Endothelial cell of umbilical vein (primary cell): ENCODE data around the gene ASF1A.

Source experiments
- EZH2 ChIP-seq: IDR thresholded peaks from 2 replicates; pipeline ENCODE4 v1.6.1; 2012; ENCODE audit warnings: borderline replicate concordance, low read depth, mild to moderate bottlenecking, moderate library complexity, low read length, inconsistent platforms; ENCODE audit not compliant: severe bottlenecking
- JUN ChIP-seq: IDR thresholded peaks from 2 replicates; pipeline ENCODE4 v1.6.1; 2011; ENCODE audit warnings: borderline replicate concordance, low read depth; ENCODE audit not compliant: insufficient read length, insufficient read depth
- MYC ChIP-seq: IDR thresholded peaks from one replicate; pipeline ENCODE4 v1.6.1; 2011; ENCODE audit warnings: mild to moderate bottlenecking, low read depth, low read length
- POLR2A ChIP-seq: IDR thresholded peaks from 2 replicates; pipeline ENCODE4 v1.6.1; 2012; ENCODE audit warnings: low read depth, mild to moderate bottlenecking, control low read depth, low read length
- POLR2AphosphoS5 ChIP-seq: IDR thresholded peaks from 2 replicates; pipeline ENCODE4 v1.6.1; 2012; ENCODE audit warnings: low read depth, mild to moderate bottlenecking, control low read depth, low read length, moderate library complexity; ENCODE audit not compliant: insufficient read depth
- TF ChIP-seq, protein P1 (sequence below), 2 donors: IDR thresholded peaks; 1 replicate in 1 of 2; 2 replicates in 1 of 2; pipeline ENCODE4 v1.5.1; 2011; ENCODE audit warnings: low read length in 2 of 2, mild to moderate bottlenecking in 2 of 2, moderate library complexity in 2 of 2, control low read depth in 1 of 2, inconsistent platforms in 1 of 2, low read depth in 1 of 2; ENCODE audit not compliant: insufficient read depth in 1 of 2; ENCODE audit errors: extremely low read depth in 1 of 2

DNA sequence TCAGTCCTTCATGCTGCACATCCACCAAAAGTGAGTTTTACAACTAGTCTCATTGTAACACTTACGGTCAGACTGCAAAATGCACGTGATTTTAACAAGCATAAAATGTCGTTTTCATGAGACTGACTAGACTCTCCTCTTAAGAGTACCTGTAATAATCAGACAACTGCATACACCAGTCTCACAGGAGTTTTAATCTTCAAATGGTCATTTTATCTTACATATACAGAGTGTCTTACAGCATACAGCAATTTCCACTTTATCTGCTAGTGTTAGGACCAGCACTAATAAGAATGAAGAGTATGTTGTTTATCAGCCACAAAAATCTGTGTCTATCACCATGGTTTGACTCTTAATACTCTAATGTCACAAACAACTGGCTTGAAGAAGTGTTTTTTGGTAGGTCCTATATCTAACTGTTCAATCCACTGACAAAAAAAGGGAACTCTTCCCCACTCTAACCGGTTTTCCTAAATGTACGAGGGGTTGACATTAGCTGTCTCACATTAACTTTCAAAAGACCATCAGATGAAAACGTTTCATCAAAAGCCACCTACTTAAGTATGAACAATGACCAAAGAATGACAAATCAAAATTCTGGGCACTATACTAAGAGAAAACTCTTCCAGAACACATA, 1.5 kb upstream of the ASF1A start:
- TF ChIP-seq, protein P1, sequence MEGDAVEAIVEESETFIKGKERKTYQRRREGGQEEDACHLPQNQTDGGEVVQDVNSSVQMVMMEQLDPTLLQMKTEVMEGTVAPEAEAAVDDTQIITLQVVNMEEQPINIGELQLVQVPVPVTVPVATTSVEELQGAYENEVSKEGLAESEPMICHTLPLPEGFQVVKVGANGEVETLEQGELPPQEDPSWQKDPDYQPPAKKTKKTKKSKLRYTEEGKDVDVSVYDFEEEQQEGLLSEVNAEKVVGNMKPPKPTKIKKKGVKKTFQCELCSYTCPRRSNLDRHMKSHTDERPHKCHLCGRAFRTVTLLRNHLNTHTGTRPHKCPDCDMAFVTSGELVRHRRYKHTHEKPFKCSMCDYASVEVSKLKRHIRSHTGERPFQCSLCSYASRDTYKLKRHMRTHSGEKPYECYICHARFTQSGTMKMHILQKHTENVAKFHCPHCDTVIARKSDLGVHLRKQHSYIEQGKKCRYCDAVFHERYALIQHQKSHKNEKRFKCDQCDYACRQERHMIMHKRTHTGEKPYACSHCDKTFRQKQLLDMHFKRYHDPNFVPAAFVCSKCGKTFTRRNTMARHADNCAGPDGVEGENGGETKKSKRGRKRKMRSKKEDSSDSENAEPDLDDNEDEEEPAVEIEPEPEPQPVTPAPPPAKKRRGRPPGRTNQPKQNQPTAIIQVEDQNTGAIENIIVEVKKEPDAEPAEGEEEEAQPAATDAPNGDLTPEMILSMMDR (IDR thresholded peaks at IDR 0.05; ENCODE audit: extremely low read depth in 1 of 2, insufficient read depth in 1 of 2, low read depth in 1 of 2, low read length in 2 of 2), result no peak
- TF ChIP-seq POLR2A (no peak), POLR2AphosphoS5 (no peak), JUN (no peak), MYC (no peak), EZH2 (no peak)
